Measurements from ENCODE around the gene ADAMTS1. TPM values are rescaled to one million over a fixed set of nuclear protein-coding genes. Genes with fewer than 3 reads are reported as not detected.

Gene ADAMTS1
- total and polyA plus RNA-seq, 2 of the 13 experiments (the other 11 are each of a cell fraction or from before 2014, with no cell fraction given), result 0.02 to 0.11 TPM

- no TSS peak for BruUV-seq (replicated peaks)
- WGBS (ENCODE audit: low lambda C conversion rate), result 14% methylated on average over 5 of the region's 5 CpGs
- ATAC-seq, result no peak
- Histone ChIP-seq H2AFZ (ENCODE audit: low read length) (no peak overlapping the region), H4K20me1 (ENCODE audit: insufficient read depth, low read length) (no peaks in the 10 kb centered on the region), H3K4me3 (replicated peaks in 1 of 3; ENCODE audit: insufficient read depth in 1 of 3, low read depth in 2 of 3, low read length in 3 of 3) (no peak overlapping the region), H3K9me3 (ENCODE audit: low read length) (peaks cover 5% of the 10 kb centered on the region; the same call in 1 of the 2 replicates), H3K4me1 (ENCODE audit: insufficient read depth, low read length) (no peaks in the 10 kb centered on the region), H3K4me2 (ENCODE audit: low read depth, low read length) (no peak overlapping the region), H3K27me3 (ENCODE audit: control insufficient read depth in 1 of 2, insufficient read depth in 2 of 2, low read length in 2 of 2) (no peaks in the 10 kb centered on the region), H3K27ac (ENCODE audit: extremely low read length, insufficient read depth, low read length) (no peak overlapping the region), H3K79me2 (ENCODE audit: insufficient read depth, low read length) (no peaks in the 10 kb centered on the region), H3K36me3 (replicated peaks in 1 of 2; ENCODE audit: control insufficient read depth in 1 of 2, insufficient read depth in 2 of 2, low read length in 2 of 2) (no peaks in the 10 kb centered on the region), H3K9ac (ENCODE audit: insufficient read depth, low read depth, low read length) (no peak overlapping the region)
- intact Hi-C loops (cut with micrococcal nuclease; ENCODE audit: unreplicated experiment) (no loop called here), in situ Hi-C loops (cut with HindIII; ENCODE audit: extremely low pct_ligation_motif_present, low pct_unique_long_range_greater_than_20kb) (no loop called here)
- FAIRE-seq, result no peak
- ChIA-PET POLR2A (no interaction called here), CTCF (ENCODE audit: low intra/inter-chr PET ratio, low total read pairs) (no interaction called here)
- no peak for TF ChIP-seq PHF21A (CRISPR knock-in tag; IDR thresholded peaks at IDR 0.05)
- TF ChIP-seq CBX5 (CRISPR knock-in tag; IDR thresholded peaks at IDR 0.05; ENCODE audit: borderline replicate concordance), result no peak
- TF ChIP-seq RBM39 (IDR thresholded peaks at IDR 0.05; ENCODE audit: low read depth, low read length, poor library complexity, severe bottlenecking), result no peak
- no peak for TF ChIP-seq ZNF263 (CRISPR knock-in tag; IDR thresholded peaks at IDR 0.05)
- no peak for TF ChIP-seq NFE2L2 (IDR thresholded peaks at IDR 0.05; ENCODE audit: low read length)
- no peak for TF ChIP-seq LCORL (IDR thresholded peaks at IDR 0.05)
- TF ChIP-seq LCORL (CRISPR knock-in tag; IDR thresholded peaks at IDR 0.05), result no peak
- TF ChIP-seq PLSCR1 (CRISPR knock-in tag; IDR thresholded peaks at IDR 0.05; ENCODE audit: borderline replicate concordance), result no peak
- TF ChIP-seq NR2F2 (IDR thresholded peaks at IDR 0.05; ENCODE audit: borderline replicate concordance, low read depth), result no peak
- no peak for TF ChIP-seq SOX5 (CRISPR knock-in tag; IDR thresholded peaks at IDR 0.05; ENCODE audit: borderline replicate concordance)
- no peak for TF ChIP-seq ZNF350 (CRISPR knock-in tag; IDR thresholded peaks at IDR 0.05; ENCODE audit: borderline replicate concordance, low read depth)
- no peak for TF ChIP-seq ZNF121 (CRISPR knock-in tag; IDR thresholded peaks at IDR 0.05)
- TF ChIP-seq ZNF704 (CRISPR knock-in tag; IDR thresholded peaks at IDR 0.05; ENCODE audit: borderline replicate concordance), result no peak
- TF ChIP-seq BRD4 (CRISPR knock-in tag; IDR thresholded peaks at IDR 0.05), result no peak
- no peak for TF ChIP-seq NFAT5 (CRISPR knock-in tag; IDR thresholded peaks at IDR 0.05)
- no peak for TF ChIP-seq KAT7 (CRISPR knock-in tag; IDR thresholded peaks at IDR 0.05; ENCODE audit: borderline replicate concordance)
- no peak for TF ChIP-seq U2AF2 (IDR thresholded peaks at IDR 0.05; ENCODE audit: low read depth, low read length)
- TF ChIP-seq ZKSCAN1 (IDR thresholded peaks at IDR 0.05; ENCODE audit: low read length), result no peak
- TF ChIP-seq BATF2 (CRISPR knock-in tag; IDR thresholded peaks at IDR 0.05), result no peak
- no peak for DNase-seq (ENCODE audit: low spot score)
Observed at GRCh38 chr21:26806801-26807295, 38.4 kb downstream of the ADAMTS1 start.

Data from HepG2 (cell line).